Smooth muscle cell (in vitro differentiated cells): Measurements from ENCODE around the gene MEDAG. TPM values are rescaled to one million over a fixed set of nuclear protein-coding genes. Genes with fewer than 3 reads are reported as not detected.
A peak's percentile ranks its signal among the peaks of the same experiment; 100 is the strongest.

ENCODE experiments used
- DNase-seq: peaks from one replicate; lab custom pipeline; 2025; ENCODE audit not compliant: unreplicated experiment; lab: John Stamatoyannopoulos, UW
- H2AFZ ChIP-seq: fragments of 200-600 bp; sonication (generic); 2 replicates; pipeline ENCODE4 v1.6.0; 2016; ENCODE audit warnings: antibody characterized with exemption, low read depth, mild to moderate bottlenecking
- H3F3A ChIP-seq: fragments of 200-600 bp; sonication (generic); 2 replicates; pipeline ENCODE4 v1.6.0; 2017; ENCODE audit warnings: antibody characterized with exemption, low read depth
- H3K27ac ChIP-seq: fragments of 200-600 bp; sonication (generic); 2 replicates; pipeline ENCODE4 v1.5.1; 2016; ENCODE audit warnings: low read depth, mild to moderate bottlenecking
- H3K27me3 ChIP-seq: fragments of 200-600 bp; sonication (generic); 2 replicates; pipeline ENCODE4 v1.6.1; 2016; ENCODE audit warnings: low read depth, mild to moderate bottlenecking
- H3K36me3 ChIP-seq: fragments of 200-600 bp; sonication (generic); 2 replicates; pipeline ENCODE4 v1.5.1; 2016; ENCODE audit warnings: low read depth
- H3K4me1 ChIP-seq: fragments of 200-600 bp; sonication (generic); 2 replicates; pipeline ENCODE4 v1.5.1; 2016; ENCODE audit warnings: low read depth
- H3K4me2 ChIP-seq: fragments of 200-600 bp; sonication (generic); 2 replicates; pipeline ENCODE4 v1.6.0; 2016; ENCODE audit warnings: mild to moderate bottlenecking
- H3K4me3 ChIP-seq: fragments of 200-600 bp; sonication (generic); 2 replicates; pipeline ENCODE4 v1.5.1; 2016; ENCODE audit warnings: mild to moderate bottlenecking
- H3K79me2 ChIP-seq: fragments of 200-600 bp; sonication (generic); 2 replicates; pipeline ENCODE4 v1.6.0; 2016; ENCODE audit warnings: low read depth, mild to moderate bottlenecking
- H3K9ac ChIP-seq: fragments of 200-600 bp; sonication (generic); 2 replicates; pipeline ENCODE4 v1.6.0; 2016; ENCODE audit warnings: low read depth
- H3K9me3 ChIP-seq: fragments of 200-600 bp; sonication (generic); replicated peaks from 2 replicates; pipeline ENCODE4 v1.5.1; 2016; ENCODE audit warnings: low read depth
- H4K20me1 ChIP-seq: fragments of 200-600 bp; sonication (generic); 2 replicates; pipeline ENCODE4 v1.6.0; 2016; ENCODE audit warnings: low read depth
- WGBS: methylation state at CpG from one replicate; pipeline ENCODE4 v1.1.7; 2016; ENCODE audit warnings: low lambda C conversion rate; 5-methylcytosine and 5-hydroxymethylcytosine counted together
- polyA plus RNA-seq: library from polyadenylated mRNA; unstranded; fragments of >200 nt; fragmentation: Nextera tagmentation; extraction: Ambion mirVana; gene quantifications from 2 replicates; pipeline ENCODE4 v1.2.1, GENCODE V29; 2016
- total RNA-seq: library from RNA; depleted of rRNA; stranded (reverse); fragments of >200 nt; gene quantifications from 2 replicates; pipeline ENCODE4 v1.2.3, GENCODE V29; 2014
- TF ChIP-seq, protein P1 (sequence below): fragments of 200-600 bp; sonication (generic); IDR thresholded peaks from 2 replicates; pipeline ENCODE4 v1.5.1; 2017; ENCODE audit warnings: borderline replicate concordance, mild to moderate bottlenecking, antibody characterized with exemption; ENCODE audit not compliant: insufficient read depth, poor library complexity, severe bottlenecking

MEDAG gene
- total and polyA plus RNA-seq, 2 experiments from 2014 or later = not detected

DNA sequence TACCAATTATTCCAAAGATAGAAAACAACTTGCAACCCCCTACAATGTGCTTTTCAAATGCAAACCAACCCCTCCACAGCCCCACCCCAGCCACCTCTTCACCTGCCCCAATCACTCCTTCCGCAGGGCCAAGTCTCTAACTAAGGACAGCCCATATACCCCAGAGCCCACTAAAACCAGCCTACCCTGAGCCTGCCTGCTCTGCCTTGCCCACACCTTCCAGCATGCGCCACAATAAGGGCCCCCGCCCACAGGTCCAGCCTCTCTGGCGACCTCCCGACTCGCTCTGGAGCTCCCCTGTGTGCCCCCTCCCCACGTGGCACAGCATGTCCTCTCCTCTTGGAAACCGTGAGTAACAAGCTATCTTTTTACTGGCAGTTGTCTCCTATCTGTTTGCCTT lies 42.8 kb upstream of the MEDAG start:
- Histone ChIP-seq H3K4me2 (peak overlapping the region; percentile 75), H4K20me1 (no peaks in the 10 kb centered on the region), H3K9me3 (no peaks in the 10 kb centered on the region), H3K27me3 (no peaks in the 10 kb centered on the region), H3K4me3 (no peak overlapping the region), H3F3A (peaks cover 35% of the 10 kb centered on the region), H3K9ac (peak overlapping the region; percentile 85), H3K36me3 (no peaks in the 10 kb centered on the region), H3K4me1 (peaks cover 24% of the 10 kb centered on the region), H3K27ac (peak overlapping the region; percentile 99), H3K79me2 (no peaks in the 10 kb centered on the region), H2AFZ (peak overlapping the region; percentile 4)
- no peak for DNase-seq
- TF ChIP-seq, protein P1, sequence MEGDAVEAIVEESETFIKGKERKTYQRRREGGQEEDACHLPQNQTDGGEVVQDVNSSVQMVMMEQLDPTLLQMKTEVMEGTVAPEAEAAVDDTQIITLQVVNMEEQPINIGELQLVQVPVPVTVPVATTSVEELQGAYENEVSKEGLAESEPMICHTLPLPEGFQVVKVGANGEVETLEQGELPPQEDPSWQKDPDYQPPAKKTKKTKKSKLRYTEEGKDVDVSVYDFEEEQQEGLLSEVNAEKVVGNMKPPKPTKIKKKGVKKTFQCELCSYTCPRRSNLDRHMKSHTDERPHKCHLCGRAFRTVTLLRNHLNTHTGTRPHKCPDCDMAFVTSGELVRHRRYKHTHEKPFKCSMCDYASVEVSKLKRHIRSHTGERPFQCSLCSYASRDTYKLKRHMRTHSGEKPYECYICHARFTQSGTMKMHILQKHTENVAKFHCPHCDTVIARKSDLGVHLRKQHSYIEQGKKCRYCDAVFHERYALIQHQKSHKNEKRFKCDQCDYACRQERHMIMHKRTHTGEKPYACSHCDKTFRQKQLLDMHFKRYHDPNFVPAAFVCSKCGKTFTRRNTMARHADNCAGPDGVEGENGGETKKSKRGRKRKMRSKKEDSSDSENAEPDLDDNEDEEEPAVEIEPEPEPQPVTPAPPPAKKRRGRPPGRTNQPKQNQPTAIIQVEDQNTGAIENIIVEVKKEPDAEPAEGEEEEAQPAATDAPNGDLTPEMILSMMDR = no peak
- whole genome bisulfite sequencing = 53% methylated on average over 8 of the region's 8 CpGs

DNA sequence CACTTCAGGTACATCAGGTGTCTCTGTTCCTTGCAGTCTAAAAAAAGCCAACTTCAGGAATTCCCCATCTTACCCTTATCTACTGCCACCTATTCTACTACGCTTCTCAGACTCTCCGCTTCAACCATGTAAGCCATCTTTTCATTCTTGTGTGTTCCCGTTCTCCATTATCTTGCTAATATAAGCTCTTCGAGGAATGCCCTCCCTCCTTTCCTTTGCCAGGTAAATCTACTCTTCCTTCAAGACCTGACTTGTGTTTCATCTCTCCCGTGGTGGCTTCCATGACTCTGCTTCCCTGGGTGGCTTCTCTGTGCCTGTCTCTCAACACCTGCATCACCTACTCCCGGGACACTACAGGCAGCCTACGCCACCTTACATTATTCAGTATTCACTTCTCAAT lies 42.3 kb upstream of the MEDAG start:
- Histone ChIP-seq H3K9ac (peak overlapping the region; percentile 85), H3K27ac (peak overlapping the region; percentile 99), H3F3A (peaks cover 40% of the 10 kb centered on the region), H3K79me2 (no peaks in the 10 kb centered on the region), H3K27me3 (no peaks in the 10 kb centered on the region), H3K4me2 (peak overlapping the region; percentile 75), H3K4me3 (no peak overlapping the region), H4K20me1 (no peaks in the 10 kb centered on the region), H3K9me3 (no peaks in the 10 kb centered on the region), H2AFZ (peak overlapping the region; percentile 4), H3K4me1 (peaks cover 24% of the 10 kb centered on the region), H3K36me3 (no peaks in the 10 kb centered on the region)
- TF ChIP-seq, protein P1 = no peak
- no peak for DNase-seq
- WGBS = 69% methylated on average over 7 of the region's 7 CpGs

DNA sequence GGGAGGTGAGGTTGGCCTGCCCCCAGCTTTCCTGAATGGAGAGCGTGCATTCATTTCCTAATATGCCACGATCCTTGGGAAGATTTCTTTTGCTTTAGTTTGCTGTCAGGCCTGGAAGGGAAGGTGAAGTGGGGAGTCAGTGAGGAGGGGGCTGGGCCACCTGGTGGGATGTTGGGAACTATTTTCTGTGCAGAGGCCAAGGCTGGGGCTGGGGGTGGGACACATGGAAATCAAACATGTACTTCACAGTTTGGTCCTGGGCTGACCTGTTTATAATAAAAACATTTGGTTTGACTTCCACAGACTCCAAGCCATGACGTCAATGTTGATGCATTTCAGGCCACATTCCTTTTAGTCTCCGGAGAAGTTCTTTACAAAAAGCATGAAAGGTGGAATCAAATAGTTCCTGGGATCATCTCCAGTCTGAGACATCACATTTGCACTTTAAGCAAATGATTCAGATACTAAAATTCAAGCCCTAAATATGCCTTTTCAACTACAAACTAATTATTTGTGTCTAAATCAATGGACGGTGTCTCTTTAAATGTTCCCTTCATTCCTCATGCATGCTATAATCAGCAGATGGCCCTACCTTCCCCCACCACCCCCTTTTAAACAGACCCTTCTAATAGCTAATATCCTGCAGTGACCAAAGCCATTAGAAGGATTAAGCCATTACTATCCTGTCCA lies 41.5 kb upstream of the MEDAG start:
- no peaks in the 10 kb centered on the region for H3K9me3 ChIP-seq
- no peak for DNase-seq
- peak overlapping the region; percentile 4 for H2AFZ ChIP-seq
- TF ChIP-seq, protein P1 = no peak
- no peaks in the 10 kb centered on the region for H3K79me2 ChIP-seq
- peak overlapping the region; percentile 99 for H3K27ac ChIP-seq
- H3K9ac ChIP-seq = peak overlapping the region; percentile 85
- peak overlapping the region; percentile 3 for H3K4me3 ChIP-seq
- H3K4me2 ChIP-seq = peak overlapping the region; percentile 75
- no peaks in the 10 kb centered on the region for H3K27me3 ChIP-seq
- H4K20me1 ChIP-seq = no peaks in the 10 kb centered on the region
- H3K36me3 ChIP-seq = no peaks in the 10 kb centered on the region
- peaks cover 29% of the 10 kb centered on the region for H3K4me1 ChIP-seq
- peaks cover 48% of the 10 kb centered on the region for H3F3A ChIP-seq
- WGBS = 30% methylated on average over 5 of the region's 5 CpGs
